Ishikawa (cell line): ENCODE measurements around the gene LHFPL2.

Experiments used
- CEBPB ChIP-seq: IDR thresholded peaks from 2 replicates; pipeline ENCODE4 v1.6.1; 2012
- CREB1 ChIP-seq: IDR thresholded peaks from 2 replicates; pipeline ENCODE4 v1.6.1; 2012; ENCODE audit warnings: low read depth
- EGR1 ChIP-seq: IDR thresholded peaks from 2 replicates; pipeline ENCODE4 v1.6.1; 2012
- EP300 ChIP-seq: IDR thresholded peaks from 2 replicates; pipeline ENCODE4 v1.6.1; 2012; ENCODE audit warnings: borderline replicate concordance
- FOXM1 ChIP-seq: IDR thresholded peaks from 2 replicates; pipeline ENCODE4 v1.6.1; 2012; ENCODE audit warnings: low read depth, borderline replicate concordance
- NFIC ChIP-seq: IDR thresholded peaks from 2 replicates; pipeline ENCODE4 v1.6.1; 2012
- RAD21 ChIP-seq: IDR thresholded peaks from 2 replicates; pipeline ENCODE4 v1.6.1; 2012; ENCODE audit warnings: low read depth
- TAF1 ChIP-seq: IDR thresholded peaks from 2 replicates; pipeline ENCODE4 v1.6.1; 2012; ENCODE audit warnings: low read depth, mild to moderate bottlenecking
- TCF12 ChIP-seq: IDR thresholded peaks from 2 replicates; pipeline ENCODE4 v1.6.1; 2012; ENCODE audit warnings: low read depth
- TEAD4 ChIP-seq: IDR thresholded peaks from 2 replicates; pipeline ENCODE4 v1.6.1; 2012
- YY1 ChIP-seq: IDR thresholded peaks from 2 replicates; pipeline ENCODE4 v1.6.1; 2012; ENCODE audit warnings: low read depth
- ZBTB7A ChIP-seq: IDR thresholded peaks from 2 replicates; pipeline ENCODE4 v1.6.1; 2012; ENCODE audit warnings: low read depth
- TF ChIP-seq, protein P1 (sequence below): IDR thresholded peaks from 2 replicates; pipeline ENCODE4 v1.6.1; 2012; ENCODE audit warnings: low read depth, mild to moderate bottlenecking
- TF ChIP-seq, protein P2 (sequence below): IDR thresholded peaks from 2 replicates; pipeline ENCODE4 v1.6.1; 2012
- TF ChIP-seq, protein P3 (sequence below): IDR thresholded peaks from 2 replicates; pipeline ENCODE4 v1.6.1; 2012

Gene LHFPL2

DNA sequence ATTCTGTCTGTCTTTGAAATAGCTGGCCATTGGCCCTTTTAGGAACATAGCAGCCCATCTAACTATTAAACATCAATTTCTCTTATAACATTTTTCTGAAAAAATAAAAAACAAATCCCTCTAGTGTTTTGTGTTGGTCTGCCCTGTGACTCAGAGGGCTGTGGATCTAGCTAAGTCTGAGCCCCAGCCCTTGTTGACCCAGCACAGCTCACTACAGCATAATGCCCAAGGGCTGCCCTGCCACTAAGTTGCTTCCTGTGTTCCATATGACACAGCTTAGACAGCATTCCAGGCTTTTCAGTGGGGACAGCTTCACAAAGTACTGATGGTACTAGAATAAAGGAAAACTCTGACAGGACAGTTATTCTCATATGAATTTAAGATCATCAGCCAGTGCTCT, 152.2 kb downstream of the LHFPL2 start:
- TF ChIP-seq EGR1 (no peak), CEBPB (no peak), CREB1 (no peak), FOXM1 (no peak), YY1 (no peak), TEAD4 (no peak), TCF12 (no peak), EP300 (no peak), RAD21 (no peak), TAF1 (no peak), NFIC (no peak), ZBTB7A (no peak)
- TF ChIP-seq, protein P1, sequence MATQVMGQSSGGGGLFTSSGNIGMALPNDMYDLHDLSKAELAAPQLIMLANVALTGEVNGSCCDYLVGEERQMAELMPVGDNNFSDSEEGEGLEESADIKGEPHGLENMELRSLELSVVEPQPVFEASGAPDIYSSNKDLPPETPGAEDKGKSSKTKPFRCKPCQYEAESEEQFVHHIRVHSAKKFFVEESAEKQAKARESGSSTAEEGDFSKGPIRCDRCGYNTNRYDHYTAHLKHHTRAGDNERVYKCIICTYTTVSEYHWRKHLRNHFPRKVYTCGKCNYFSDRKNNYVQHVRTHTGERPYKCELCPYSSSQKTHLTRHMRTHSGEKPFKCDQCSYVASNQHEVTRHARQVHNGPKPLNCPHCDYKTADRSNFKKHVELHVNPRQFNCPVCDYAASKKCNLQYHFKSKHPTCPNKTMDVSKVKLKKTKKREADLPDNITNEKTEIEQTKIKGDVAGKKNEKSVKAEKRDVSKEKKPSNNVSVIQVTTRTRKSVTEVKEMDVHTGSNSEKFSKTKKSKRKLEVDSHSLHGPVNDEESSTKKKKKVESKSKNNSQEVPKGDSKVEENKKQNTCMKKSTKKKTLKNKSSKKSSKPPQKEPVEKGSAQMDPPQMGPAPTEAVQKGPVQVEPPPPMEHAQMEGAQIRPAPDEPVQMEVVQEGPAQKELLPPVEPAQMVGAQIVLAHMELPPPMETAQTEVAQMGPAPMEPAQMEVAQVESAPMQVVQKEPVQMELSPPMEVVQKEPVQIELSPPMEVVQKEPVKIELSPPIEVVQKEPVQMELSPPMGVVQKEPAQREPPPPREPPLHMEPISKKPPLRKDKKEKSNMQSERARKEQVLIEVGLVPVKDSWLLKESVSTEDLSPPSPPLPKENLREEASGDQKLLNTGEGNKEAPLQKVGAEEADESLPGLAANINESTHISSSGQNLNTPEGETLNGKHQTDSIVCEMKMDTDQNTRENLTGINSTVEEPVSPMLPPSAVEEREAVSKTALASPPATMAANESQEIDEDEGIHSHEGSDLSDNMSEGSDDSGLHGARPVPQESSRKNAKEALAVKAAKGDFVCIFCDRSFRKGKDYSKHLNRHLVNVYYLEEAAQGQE: no peak
- TF ChIP-seq, protein P2, sequence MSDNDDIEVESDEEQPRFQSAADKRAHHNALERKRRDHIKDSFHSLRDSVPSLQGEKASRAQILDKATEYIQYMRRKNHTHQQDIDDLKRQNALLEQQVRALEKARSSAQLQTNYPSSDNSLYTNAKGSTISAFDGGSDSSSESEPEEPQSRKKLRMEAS: no peak
- TF ChIP-seq, protein P3, sequence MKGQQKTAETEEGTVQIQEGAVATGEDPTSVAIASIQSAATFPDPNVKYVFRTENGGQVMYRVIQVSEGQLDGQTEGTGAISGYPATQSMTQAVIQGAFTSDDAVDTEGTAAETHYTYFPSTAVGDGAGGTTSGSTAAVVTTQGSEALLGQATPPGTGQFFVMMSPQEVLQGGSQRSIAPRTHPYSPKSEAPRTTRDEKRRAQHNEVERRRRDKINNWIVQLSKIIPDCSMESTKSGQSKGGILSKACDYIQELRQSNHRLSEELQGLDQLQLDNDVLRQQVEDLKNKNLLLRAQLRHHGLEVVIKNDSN: no peak

DNA sequence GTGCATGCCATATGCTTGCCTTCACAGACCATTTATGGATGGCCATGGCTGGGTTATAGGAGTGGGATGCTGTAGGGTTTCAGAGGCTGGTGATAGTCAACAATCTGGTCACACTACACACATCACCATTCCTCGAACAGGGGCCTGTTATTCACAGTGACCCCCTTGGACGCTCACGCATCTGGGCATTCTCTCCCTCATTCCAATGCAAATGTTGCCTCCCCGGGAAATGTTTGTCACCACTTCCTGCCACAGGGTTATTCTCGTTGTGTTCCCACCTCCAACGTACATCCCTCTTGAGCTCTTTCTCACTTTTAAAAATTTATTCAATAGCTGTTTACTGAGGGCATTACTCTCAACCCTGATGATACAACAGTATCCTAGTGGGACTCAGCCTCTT, 152.8 kb downstream of the LHFPL2 start:
- no peak for TF ChIP-seq YY1
- no peak for TF ChIP-seq FOXM1
- TF ChIP-seq, protein P1: no peak
- TF ChIP-seq NFIC: no peak
- TF ChIP-seq, protein P3: no peak
- TF ChIP-seq CREB1: no peak
- TF ChIP-seq EP300: no peak
- no peak for TF ChIP-seq ZBTB7A
- TF ChIP-seq EGR1: no peak
- TF ChIP-seq TEAD4: no peak
- TF ChIP-seq TCF12: no peak
- no peak for TF ChIP-seq RAD21
- TF ChIP-seq TAF1: no peak
- TF ChIP-seq, protein P2: no peak
- no peak for TF ChIP-seq CEBPB

DNA sequence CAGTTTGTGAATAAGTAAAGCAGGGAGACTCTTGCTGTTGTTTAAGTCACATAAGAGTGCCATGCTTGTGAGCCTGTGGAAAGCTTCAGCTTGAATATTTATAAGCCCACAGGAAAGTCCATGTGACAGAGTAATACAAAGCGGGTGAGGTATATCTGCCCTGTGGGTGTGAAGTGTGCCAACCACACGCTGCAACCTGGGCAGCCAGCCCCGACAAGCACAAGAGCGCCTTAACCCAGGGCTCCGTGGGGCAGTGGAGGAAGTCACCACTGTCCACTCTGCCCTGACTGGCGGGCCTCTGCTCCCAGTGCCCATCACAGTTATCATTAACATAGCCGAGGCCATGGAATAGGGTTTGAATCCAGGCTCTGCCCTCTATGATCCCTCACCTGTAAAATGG, 155.9 kb downstream of the LHFPL2 start:
- TF ChIP-seq TAF1: no peak
- TF ChIP-seq ZBTB7A: no peak
- TF ChIP-seq YY1: no peak
- no peak for TF ChIP-seq FOXM1
- TF ChIP-seq, protein P2: no peak
- TF ChIP-seq CEBPB: no peak
- no peak for TF ChIP-seq NFIC
- no peak for TF ChIP-seq EGR1

DNA sequence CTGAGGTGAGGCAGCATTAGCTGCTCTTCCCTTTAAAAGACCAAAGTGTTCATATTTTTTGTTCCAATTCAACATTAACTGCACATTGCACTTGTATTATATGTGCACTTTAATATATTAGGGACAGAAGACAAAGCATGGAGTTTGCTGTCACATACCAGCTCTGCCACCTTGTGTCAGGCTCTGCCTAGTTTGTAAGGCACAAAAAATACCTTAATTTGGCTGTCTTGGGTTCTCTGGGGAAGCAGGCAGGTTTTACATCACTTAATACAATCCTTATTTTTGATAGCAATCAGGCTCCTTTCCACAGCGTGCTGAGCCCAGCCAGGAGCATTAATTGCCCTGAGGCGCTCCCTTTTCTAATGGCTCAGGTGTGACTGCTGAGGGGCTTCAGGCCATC, 156.3 kb downstream of the LHFPL2 start:
- TF ChIP-seq RAD21 (0 out of 2 replicates have a peak, but pooled peaks have one; percentile 2), EGR1 (no peak), EP300 (no peak)

DNA sequence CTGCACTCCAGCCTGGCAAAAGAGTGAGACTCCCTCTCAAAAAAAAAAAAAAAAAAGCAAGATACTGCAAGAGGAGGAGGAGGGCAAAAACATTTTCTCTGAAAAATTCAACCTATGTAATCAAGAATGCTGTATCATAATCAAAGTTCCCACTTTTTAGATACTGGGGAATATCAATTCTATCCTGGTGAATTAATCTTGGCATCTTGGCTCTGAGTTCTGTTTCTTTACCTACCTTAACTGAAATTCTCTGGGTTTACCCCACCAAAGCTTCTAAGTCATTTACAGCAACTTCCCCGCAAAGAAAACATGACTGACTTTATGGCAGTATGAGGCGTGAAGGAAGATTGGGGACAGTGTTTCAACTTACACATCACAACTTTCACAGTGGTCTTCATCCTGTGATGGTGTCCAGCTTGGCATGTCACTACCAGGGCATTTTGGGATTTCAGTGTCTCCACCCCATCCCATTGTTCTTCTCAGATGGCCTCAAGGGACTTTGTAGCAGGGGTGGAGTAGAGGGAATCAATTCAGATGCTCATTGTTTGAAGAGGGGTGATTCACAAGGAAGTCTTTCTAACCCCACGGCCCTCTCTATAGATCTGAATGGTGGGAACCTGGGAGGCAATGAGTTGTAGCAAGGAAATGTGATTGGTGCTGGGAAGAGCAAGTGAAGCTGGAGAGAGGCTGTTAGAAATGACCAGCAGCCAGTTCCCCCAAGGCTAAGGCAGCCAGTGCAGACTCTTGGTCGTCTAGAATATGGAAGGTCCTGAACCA, 157.7 kb downstream of the LHFPL2 start:
- TF ChIP-seq, protein P3: no peak
- TF ChIP-seq TEAD4 (no peak), FOXM1 (no peak), RAD21 (no peak), ZBTB7A (no peak), TCF12 (no peak), EGR1 (no peak), CREB1 (no peak)
- TF ChIP-seq, protein P1: no peak
- TF ChIP-seq, protein P2: no peak
